MCF 10A (cell line): ENCODE data around the gene MINDY2. TPM values are rescaled to one million over a fixed set of nuclear protein-coding genes. Genes with fewer than 3 reads are reported as not detected.
"Not testable (repeated sequence)": the region's sequence is repeated elsewhere in the genome, so short reads cannot be mapped to it uniquely, and the experiment has no call there.

Source experiments
- BruUV-seq: library from RNA; stranded (reverse); fragments of 400-500 nt; replicated peaks from 2 replicates; lab custom pipeline; 2021; lab: Mats Ljungman, UMichigan
- CTCF ChIA-PET: fragments of 300-600 bp; sonication (Branson Sonifier 250); formaldehyde crosslinking; extraction: SDS; loops from one replicate; lab custom pipeline; 2021; ENCODE audit warnings: antibody characterized with exemption, inconsistent platforms; lab: Yijun Ruan, JAX
- POLR2A ChIA-PET: fragments of 300-600, 350-650 bp; sonication (Branson Sonifier 250); formaldehyde crosslinking; extraction: SDS; loops from one replicate; lab custom pipeline; 2020; ENCODE audit warnings: antibody characterized with exemption, inconsistent platforms; lab: Yijun Ruan, JAX
- DNase-seq: peaks from one replicate; pipeline ENCODE4 v3.0.0-alpha.2; 2018; ENCODE audit not compliant: unreplicated experiment
- H3K27ac Mint-ChIP-seq: one replicate; pipeline ENCODE4 v1.8.0; 2022; ENCODE audit warnings: mild to moderate bottlenecking, low read depth, mixed read lengths; ENCODE audit not compliant: unreplicated experiment
- H3K27me3 Mint-ChIP-seq: one replicate; pipeline ENCODE4 v1.8.0; 2022; ENCODE audit warnings: mixed read lengths; ENCODE audit not compliant: insufficient read depth, unreplicated experiment
- H3K36me3 Mint-ChIP-seq: one replicate; pipeline ENCODE4 v1.8.0; 2022; ENCODE audit warnings: mild to moderate bottlenecking, moderate library complexity, mixed read lengths; ENCODE audit not compliant: insufficient read depth, unreplicated experiment
- H3K4me1 Mint-ChIP-seq: one replicate; pipeline ENCODE4 v1.8.0; 2022; ENCODE audit warnings: mixed read lengths; ENCODE audit not compliant: insufficient read depth, unreplicated experiment
- H3K4me3 Mint-ChIP-seq: one replicate; pipeline ENCODE4 v1.8.0; 2022; ENCODE audit warnings: mild to moderate bottlenecking, moderate library complexity, mixed read lengths; ENCODE audit not compliant: unreplicated experiment
- H3K9me3 Mint-ChIP-seq: one replicate; pipeline ENCODE4 v1.8.0; 2022; ENCODE audit warnings: mixed read lengths; ENCODE audit not compliant: unreplicated experiment
- CTCF ChIP-seq: fragments of 200-600 bp; IDR thresholded peaks from one replicate; pipeline ENCODE4 v1.8.0; 2022; ENCODE audit warnings: antibody characterized with exemption, mild to moderate bottlenecking; ENCODE audit not compliant: unreplicated experiment
- intact Hi-C: fragments of 100-400 bp; cut with micrococcal nuclease; formaldehyde crosslinking; loops from 2 replicates; pipeline ENCODE4 v1.14.1; 2022
- total RNA-seq: library from RNA; stranded (reverse); gene quantifications from 2 replicates; pipeline ENCODE4 v1.2.3, GENCODE V29; 2022

MINDY2 gene
- total RNA-seq, 1 experiment from 2014 or later: 21.9 TPM

DNA sequence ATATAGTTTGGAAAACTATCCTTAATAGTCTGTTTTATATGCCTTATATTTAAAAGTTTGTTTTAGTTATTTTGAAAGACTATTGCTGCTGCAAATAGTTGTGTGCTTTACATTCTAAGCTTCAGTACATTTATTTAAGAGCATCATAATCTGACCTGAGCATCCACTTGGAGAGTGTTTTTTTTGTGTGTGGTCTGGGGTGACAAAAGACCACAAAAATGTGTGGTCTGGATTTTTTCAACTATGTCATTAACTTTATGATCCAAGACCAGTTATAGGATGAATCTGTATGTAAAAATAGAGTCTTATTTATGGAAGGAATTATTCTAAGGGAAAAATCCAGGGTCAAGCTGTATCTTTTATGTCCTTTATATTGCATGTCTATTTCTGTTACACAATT is 85.0 kb downstream of the MINDY2 start:
- no peaks in the 10 kb centered on the region for H3K27me3 Mint-ChIP-seq
- H3K9me3 Mint-ChIP-seq: no peaks in the 10 kb centered on the region
- DNase-seq: no peak
- no peak for TF ChIP-seq CTCF
- no peak overlapping the region for H3K4me3 Mint-ChIP-seq
- ChIA-PET POLR2A (interaction anchor here (0.6 to 0.8 kb wide), 2 partner anchors 19 to 84 kb away, joined by 3 read pairs; no protein-coding TSS in a partner anchor), CTCF (no interaction called here)
- no peak overlapping the region for H3K27ac Mint-ChIP-seq
- H3K36me3 Mint-ChIP-seq: peaks cover 32% of the 10 kb centered on the region
- intact Hi-C loops: no loop called here
- H3K4me1 Mint-ChIP-seq: no peaks in the 10 kb centered on the region
- no TSS peak for BruUV-seq

DNA sequence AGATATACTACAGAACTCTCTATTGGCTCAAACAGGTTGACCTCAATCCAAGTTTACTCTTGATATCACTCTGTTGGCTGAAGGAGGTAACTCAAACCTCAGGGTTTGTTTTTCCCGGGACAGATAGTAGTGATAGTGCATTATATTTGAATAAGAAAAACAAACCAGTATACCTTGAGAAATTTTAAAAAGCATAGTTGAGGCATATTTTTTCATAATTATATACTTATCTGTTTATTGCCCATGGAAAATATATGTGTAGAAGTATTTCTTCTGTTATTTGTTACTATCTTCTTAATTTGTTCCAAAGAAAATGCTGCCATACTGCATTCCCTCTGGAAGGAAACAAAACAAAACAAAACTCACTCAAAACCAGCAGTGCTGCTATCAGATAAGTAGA is 85.5 kb downstream of the MINDY2 start:
- H3K27ac Mint-ChIP-seq, H3K4me1 Mint-ChIP-seq, H3K4me3 Mint-ChIP-seq, H3K9me3 Mint-ChIP-seq, DNase-seq, CTCF ChIA-PET, POLR2A ChIA-PET, BruUV-seq, intact Hi-C loops, H3K27me3 Mint-ChIP-seq: not testable (repeated sequence)
- H3K36me3 Mint-ChIP-seq: peaks cover 32% of the 10 kb centered on the region

DNA sequence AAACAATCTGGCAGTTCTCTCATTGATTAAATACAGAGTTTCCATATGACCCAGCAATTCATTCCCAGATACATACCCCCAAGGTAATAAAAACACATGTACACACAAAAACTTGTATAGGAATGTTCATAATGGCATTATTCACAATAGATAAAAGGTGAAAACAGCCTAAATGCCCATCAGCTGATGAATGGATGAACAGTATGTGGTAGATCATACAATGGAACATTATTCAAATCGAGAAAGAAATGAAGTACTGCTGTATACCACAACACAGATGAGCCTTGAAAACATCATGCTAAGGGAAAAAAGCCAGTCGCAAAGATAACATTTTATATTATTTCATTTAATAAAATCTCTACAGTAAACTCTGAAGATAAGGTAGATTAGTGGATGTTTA is 91.2 kb downstream of the MINDY2 start:
- H3K4me1 Mint-ChIP-seq: peaks cover 6% of the 10 kb centered on the region
- H3K36me3 Mint-ChIP-seq: no peaks in the 10 kb centered on the region
- intact Hi-C loops: loop anchor here (10.0 kb wide), 1 partner anchor 88 kb away; the partner anchor contains the start of gene MINDY2
- POLR2A ChIA-PET: interaction anchor here (0.7 to 1.2 kb wide), 2 partner anchors 11 to 57 kb away, joined by 4 read pairs; no protein-coding TSS in a partner anchor
- H3K9me3 Mint-ChIP-seq: no peaks in the 10 kb centered on the region
- no peak for DNase-seq
- no peak overlapping the region for H3K27ac Mint-ChIP-seq
- CTCF ChIA-PET: no interaction called here
- TF ChIP-seq CTCF: no peak
- no TSS peak for BruUV-seq
- H3K27me3 Mint-ChIP-seq: no peaks in the 10 kb centered on the region
- no peak overlapping the region for H3K4me3 Mint-ChIP-seq

- no peak for TF ChIP-seq CTCF
- ChIA-PET POLR2A (interaction anchor here (1.7 kb wide), 1 partner anchor 115 kb away, joined by 5 read pairs; the partner anchor contains the start of gene ADAM10), CTCF (interaction anchor here (1.0 kb wide), 1 partner anchor 52 kb away, joined by 4 read pairs; no protein-coding TSS in a partner anchor)
- intact Hi-C loops: loop anchor here (10.0 kb wide), 1 partner anchor 90 kb away; the partner anchor contains the start of gene MINDY2
- Mint-ChIP-seq H3K4me3 (no peak overlapping the region), H3K4me1 (peaks cover 6% of the 10 kb centered on the region), H3K36me3 (peaks cover 5% of the 10 kb centered on the region), H3K27me3 (no peaks in the 10 kb centered on the region), H3K9me3 (no peaks in the 10 kb centered on the region), H3K27ac (peak overlapping the region; percentile 73)
- DNase-seq: no peak
- BruUV-seq: no TSS peak
Measured at GRCh38 chr15:58864602-58865424, 93.7 kb downstream of the MINDY2 start.
